CD4-positive, alpha-beta T cell treated with Interleukin-4 for 4 hours (primary cell): ENCODE results near the gene MARCHF3.
"Not testable (repeated sequence)": the region's sequence is repeated elsewhere in the genome, so short reads cannot be mapped to it uniquely, and the experiment has no call there.

Experiments used
- DNase-seq: peaks from one replicate; pipeline ENCODE4 v3.0.0-alpha.2; 2020

The MARCHF3 gene

DNA sequence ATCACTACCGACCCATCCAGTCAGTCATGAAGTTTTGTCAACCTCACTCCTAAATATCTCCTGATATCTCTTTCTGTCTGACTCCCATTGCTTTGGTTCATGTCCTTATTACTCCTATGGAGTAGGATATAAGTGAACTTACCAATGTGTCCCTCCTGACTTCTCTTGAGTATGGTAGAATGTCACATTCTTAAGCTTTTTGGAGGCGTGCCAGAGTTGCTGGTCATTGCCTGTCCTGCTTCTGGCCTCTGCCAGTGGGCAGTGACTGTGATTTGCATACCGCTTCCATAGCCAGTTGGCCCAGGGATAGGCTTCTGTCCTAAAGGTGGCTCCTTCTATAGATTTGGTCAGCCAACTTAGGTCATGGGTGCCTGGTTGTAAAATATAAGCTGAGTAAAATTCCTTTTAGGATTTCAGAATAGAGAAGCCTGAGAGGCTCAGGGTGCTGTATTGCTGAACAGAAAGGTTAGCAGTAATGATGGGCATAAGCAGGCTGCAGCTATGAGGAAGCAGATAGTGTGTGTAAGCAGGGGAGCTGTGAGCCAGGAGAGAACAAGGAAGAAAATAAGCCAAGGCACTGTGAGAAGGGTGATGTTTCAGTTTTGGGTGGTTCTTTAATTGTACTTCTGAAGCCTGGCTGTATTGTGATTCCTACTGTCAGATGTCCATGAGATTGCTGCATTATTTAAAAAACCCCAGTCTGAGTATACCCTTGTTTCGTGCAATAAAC lies 16.1 kb upstream of the MARCHF3 start:
- no peak for DNase-seq

DNA sequence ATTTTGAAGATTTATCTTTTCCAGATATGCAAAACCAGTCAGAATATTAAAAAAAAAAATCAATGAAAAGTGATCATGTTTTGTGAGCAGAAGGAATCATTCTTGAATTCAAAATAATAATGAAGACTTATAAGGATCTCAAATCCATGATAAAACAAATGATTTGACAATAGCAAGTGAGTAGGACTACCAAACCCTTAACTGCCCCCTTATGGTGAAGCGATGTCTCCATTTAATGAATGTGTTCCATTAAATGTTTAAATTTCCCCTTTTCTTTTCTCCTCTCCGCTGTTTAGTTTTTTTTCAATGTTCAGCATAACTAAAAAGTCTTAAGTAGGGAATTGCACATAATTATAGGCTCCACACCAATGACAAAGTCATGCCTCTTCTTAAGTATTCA lies 12.2 kb upstream of the MARCHF3 start:
- DNase-seq, result no peak

DNA sequence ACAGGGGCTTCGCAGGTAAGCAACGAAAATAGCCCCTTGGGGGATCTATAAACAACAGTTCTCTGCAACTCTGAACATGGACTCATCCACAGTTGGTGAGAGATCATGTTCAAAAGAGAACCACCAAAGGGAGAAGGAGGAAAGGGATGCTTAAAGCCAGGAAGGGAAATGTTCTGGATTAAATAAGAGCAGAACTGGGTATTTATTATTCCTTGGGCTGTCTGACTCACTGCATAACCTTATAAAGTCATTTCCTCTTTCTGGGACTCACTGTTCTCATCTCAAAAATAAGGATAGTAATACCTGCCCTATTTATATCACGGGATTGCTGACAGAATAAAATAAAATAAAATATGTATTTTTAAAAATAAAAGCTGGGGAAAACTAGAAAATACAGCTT lies 11.2 kb upstream of the MARCHF3 start:
- no peak for DNase-seq

DNA sequence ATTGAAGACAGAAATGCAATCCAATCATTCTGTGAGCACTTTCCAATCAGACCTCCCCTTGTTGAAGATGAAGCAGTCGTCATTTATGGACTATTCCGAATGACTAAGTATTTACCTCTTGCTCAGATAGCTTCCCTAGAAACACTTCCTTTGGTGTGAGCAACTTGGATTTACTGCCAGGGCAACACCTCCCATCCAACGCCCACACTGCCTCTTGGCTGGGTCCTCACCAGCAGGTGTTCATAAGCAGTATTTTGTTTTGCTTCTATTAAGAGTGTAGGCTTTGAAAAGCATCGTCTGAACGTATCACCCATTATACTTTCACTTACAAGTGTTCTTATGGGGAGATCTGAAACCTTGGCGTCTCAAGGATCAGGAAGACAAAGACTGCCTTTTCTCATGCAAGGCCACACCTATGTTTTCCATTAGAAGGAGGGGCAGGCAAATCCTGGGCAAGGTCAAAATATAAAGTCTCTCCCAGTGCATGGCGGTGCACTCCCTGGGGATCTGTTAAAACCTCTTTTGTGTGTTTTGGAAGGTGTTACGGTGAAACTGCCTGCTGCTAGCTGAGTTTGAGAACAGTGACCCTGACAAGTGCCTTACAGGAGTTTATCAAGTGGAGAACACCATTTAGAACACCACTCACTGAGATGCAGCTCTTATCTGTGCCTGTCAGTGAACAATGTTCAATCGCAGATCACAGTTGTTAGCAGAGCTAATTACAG lies 10.6 kb upstream of the MARCHF3 start:
- DNase-seq, result no peak

GRCh38 chr5:127038550-127038949 lies 8.2 kb upstream of the MARCHF3 start:
- no peak for DNase-seq

DNA sequence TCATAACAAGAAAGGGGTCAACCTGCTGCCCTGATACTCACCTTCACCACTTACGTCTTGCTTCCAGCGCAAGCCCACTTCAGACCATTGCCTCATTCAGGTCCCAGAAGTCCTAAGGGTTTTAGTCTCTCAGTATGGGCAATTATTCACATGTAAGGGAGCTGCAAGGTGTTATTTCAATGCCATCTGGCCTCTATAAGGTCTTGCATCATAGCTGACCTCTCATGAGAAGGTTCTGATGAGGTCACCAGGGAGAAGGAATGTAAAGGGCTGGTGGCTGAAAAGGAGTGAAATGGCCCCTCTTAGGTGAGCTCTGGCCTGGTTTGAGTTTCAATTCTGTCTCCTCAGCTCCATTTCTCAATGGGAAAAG lies 1.5 kb upstream of the MARCHF3 start:
- DNase-seq, result no peak

- no peak for DNase-seq
Observed at GRCh38 chr5:127031147-127031862, 947 bp upstream of the MARCHF3 start.

DNA sequence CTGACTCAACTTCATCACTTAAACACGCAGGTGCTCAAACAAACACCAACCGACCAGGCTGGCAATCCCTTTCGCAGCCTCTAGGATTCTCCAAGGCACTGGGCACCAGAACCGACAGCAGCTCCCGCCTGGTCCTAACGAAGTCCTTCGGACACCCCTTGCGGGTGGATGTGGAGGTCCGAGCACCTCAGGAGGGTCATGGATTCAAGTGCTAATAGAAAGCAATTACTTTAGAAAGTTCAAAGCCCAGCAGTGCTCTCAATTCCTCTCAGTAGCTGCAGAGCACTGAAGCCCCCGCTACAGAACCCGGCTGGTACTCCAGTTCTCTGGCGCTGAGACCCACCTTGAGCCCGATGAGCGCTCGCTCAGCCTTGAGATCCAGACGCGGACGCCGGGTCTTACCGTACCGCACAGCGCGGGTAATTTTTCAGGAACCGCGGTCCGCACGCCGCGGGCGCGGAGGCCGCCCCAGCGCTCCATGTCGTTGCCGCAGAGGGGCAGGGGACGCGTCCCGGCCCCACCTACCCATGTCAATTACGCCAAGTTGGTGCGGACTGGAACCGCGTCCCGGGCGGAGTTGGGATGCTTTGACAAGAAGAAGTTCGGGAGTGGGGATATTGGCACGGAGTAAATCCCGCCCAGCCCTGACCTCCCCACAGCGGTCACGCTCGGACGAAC lies 638 bp downstream of the MARCHF3 start:
- peak; percentile 40 for DNase-seq

GRCh38 chr5:127028822-127029457 lies 1.4 kb downstream of the MARCHF3 start:
- no peak for DNase-seq

DNA sequence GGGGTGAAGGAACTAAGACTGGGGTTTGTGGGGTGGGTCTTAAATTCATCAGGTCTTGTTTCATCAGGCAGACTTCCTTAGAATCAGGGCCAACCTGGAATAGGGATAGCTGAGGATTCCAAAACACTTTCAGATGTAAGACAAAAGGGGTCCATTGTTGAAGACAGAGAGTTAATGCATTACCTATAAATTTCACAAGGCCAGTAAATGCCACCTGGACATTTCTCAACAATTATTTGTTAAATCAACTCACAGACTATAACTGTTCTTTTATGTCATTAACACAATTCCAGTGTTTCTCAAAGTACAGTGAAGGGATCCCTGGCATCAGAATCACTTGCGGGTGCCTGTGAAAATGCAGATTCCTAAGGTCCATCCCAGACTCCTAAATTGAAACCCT lies 2.8 kb downstream of the MARCHF3 start:
- no peak for DNase-seq

DNA sequence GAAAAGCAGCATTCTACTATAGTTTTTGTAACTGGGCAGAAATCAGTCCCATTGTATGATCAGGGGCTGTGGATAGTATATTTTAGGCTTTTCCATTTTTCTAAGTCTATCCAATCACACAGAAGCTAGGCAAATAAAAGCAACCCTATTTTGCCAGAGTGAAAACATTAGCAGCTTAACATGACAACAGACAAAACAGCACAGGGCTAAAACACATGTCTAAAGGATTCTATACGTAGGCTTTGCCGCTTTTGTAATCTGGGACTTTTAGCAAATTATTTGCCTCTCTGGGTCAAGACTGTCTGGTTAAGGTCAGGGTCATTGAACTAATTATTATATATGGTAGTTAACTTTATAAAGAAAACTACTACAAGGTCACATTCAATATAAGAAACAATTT lies 4.2 kb downstream of the MARCHF3 start:
- DNase-seq, result no peak

- DNase-seq, result no peak
Observed at GRCh38 chr5:127025467-127025866, 4.9 kb downstream of the MARCHF3 start.

GRCh38 chr5:127024821-127025220 lies 5.5 kb downstream of the MARCHF3 start:
- DNase-seq, result no peak

DNA sequence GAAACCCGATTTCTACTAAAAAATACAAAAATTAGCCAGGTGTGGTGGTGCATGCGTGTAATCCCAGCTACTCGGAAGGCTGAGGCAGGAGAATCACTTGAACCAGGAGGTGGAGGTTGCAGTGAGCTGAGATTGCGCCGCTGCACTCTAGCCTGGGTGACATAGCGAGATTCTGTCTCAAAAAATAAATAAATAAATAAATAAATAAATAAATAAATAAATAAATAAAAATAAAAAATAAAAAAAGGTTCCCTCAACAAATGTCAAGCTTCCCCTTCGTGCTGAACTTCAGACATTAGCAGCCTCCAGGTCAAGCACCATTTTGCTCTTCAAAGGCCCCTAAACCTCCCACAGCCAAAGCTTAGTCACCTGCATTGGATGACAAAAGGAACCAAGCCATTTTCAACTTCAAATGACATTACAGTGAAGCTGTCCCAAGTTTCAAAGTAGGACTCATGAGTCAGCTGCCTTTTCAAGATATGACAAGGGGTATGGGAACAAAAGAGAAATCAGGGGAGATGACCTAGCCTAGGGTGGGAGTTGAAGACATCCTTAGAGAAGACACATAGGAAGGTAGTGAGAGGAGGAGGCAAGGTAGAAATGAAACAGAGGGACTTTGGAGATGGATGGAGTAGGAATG lies 6.7 kb downstream of the MARCHF3 start:
- not testable (repeated sequence) for DNase-seq

- DNase-seq, result no peak
Observed at GRCh38 chr5:127022846-127023245, 7.5 kb downstream of the MARCHF3 start.

GRCh38 chr5:127019928-127020327 lies 10.4 kb downstream of the MARCHF3 start:
- no peak for DNase-seq

DNA sequence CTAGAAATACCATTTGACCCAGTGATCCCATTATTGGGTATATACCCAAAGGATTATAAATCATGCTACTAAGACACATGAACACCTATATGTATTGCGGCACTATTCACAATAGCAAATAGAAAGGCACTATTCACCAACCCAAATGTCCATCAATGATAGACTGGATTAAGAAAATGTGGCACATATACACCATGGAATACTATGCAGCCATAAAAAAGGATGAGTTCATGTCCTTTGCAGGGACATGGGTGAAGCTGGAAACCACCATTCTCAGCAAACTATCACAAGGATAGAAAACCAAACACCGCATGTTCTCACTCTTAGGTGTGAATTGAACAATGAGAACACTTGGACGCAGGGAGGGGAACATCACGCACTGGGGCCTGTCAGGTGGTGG lies 13.6 kb downstream of the MARCHF3 start:
- DNase-seq, result not testable (repeated sequence)

DNA sequence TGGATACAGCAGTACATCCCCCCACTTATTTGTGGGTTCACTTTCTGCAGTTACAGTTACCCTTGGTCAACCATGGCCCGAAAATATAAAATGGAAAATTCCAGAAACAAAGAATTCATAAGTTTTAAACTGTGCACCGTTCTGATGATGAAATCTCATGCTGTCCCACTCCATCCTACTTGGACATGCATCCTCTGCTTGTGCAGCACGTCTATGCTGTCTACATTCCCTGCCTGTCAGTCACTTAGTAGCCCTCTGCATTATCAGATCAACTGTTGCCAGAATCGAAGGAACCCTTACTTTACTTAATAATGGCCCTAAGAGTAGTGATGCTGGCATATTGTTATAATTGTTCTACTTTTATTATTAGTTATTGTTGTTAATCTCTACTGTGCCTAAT lies 14.6 kb downstream of the MARCHF3 start:
- DNase-seq, result no peak

DNA sequence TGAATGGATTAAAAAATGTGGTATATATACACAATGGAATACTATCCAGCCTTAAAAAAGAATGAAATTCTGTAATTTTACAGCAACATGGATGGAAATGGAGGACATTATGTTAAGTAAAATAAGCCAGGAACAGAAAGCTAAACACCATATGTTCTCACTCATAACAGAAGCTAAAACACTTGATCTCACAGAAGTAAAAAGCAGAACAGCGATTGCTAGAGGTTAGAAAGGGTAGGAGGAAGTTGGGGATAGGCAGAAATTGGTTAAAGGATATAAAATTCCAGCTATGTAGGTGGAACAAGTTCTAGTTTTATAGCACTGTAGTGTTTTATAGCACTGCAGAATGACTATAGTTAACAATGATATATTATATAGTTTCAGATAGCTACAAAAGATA lies 15.8 kb downstream of the MARCHF3 start:
- no peak for DNase-seq

- DNase-seq, result no peak
Observed at GRCh38 chr5:127013407-127013806, 17.0 kb downstream of the MARCHF3 start.

DNA sequence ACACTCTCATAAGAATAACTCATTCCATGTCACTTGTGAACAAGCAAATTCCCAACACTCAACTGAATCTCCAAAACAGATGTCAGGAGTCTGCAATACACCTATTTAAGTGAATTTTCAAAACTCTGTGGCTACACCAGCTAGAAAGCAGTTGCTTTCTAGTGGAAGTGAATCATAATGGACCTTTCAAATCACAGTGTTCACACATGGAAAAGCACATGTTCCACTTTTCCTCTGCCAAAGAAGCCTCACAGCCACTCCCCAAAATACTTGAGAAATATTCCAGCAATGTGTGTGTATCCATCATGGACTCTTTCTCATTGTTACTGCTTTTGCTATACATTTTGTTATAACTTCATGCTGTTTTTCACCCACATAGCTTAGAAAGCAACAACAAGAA lies 17.4 kb downstream of the MARCHF3 start:
- no peak for DNase-seq

- no peak for DNase-seq
Observed at GRCh38 chr5:127011961-127012644, 18.3 kb downstream of the MARCHF3 start.
